Fibroblast of skin of right quadriceps (primary cell): ENCODE results near the gene TUBB3.
A peak's percentile ranks its signal among the peaks of the same experiment; 100 is the strongest.
"Not testable (repeated sequence)": the region's sequence is repeated elsewhere in the genome, so short reads cannot be mapped to it uniquely, and the experiment has no call there.

Experiments used
- DNase-seq: peaks from one replicate; pipeline ENCODE4 v3.0.0-alpha.2; 2013

The TUBB3 gene

GRCh38 chr16:89919535-89920406, 3.4 kb upstream of the TUBB3 start:
- DNase-seq, result no peak

GRCh38 chr16:89920723-89921122, 2.4 kb upstream of the TUBB3 start:
- no peak for DNase-seq

GRCh38 chr16:89921131-89921701, 1.9 kb upstream of the TUBB3 start:
- no peak for DNase-seq

DNA sequence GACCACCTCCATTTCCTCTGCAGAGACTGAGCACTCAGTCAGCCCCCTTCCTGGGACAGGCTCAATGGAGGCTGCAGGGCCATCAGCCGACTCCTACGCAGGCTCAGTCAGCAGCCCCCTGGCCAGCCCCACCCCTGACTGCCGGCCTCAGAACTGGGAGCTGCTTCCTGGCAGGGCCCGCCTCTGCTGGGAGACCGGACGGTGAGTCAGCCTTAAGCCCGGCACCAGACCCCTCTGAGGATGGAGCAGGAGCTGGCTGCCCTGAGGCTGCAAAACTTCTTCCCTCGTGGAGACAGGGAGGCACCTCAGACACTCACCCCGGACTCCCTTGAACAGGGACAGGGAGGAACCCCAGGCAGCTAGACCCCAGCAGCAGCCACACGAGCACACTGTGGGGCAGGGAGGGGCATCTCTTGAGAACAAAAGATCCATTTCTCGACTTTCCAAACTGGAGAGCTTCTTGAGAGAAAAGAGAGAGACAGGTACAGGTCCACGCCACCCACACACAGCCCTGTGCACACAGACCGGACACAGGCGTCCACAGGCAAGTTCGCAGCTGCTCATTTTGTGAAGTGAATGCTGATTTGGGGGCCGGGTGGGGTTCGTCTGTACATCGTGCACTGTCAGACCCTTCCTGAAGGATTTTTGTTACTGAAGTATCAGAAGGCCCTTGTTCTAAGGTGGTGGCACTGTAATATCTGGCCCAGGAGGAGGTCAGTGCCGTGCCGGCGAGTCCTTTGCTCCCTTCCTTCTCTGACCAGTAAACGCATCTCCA, 1.3 kb upstream of the TUBB3 start:
- peak; percentile 93 for DNase-seq

- DNase-seq, result peak; percentile 93
These were observed 662 bp upstream of the TUBB3 start for GRCh38 chr16:89922477-89922883.

- no peak for DNase-seq
These were observed 626 bp downstream of the TUBB3 start for GRCh38 chr16:89923640-89924296.

GRCh38 chr16:89924297-89924924, 1.3 kb downstream of the TUBB3 start:
- DNase-seq, result peak; percentile 61

GRCh38 chr16:89924925-89925307, 1.8 kb downstream of the TUBB3 start:
- no peak for DNase-seq

- peak; percentile 31 for DNase-seq
These were observed 2.5 kb downstream of the TUBB3 start for GRCh38 chr16:89925596-89926079.

DNA sequence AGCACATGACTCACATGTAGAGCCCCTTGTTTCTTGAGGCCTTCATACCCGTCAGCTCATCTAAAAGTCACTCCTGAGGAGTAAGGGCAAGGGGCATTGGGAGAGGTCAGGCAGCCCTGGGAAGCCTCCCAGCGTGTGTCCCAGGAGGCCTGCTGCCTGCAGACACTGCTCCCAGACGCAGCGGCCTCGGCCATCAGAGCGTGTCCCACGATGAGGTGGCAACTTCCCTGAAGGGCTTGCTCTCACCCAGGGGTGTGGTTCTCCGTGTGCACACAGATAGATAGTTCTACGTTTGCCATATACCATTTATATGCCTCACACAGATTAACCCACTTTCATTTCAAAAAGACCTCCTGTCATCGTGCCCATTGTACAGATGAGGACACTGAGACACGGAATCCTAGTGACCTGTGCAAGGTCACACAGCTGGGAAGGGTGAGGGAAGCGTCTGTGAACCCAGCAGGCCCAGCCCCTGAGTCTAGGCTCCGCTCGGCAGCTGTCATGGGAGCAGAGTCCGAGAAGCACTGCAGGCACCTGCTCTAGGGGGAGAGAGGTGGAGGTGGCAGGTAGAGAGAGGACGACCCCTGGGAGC, 8.3 kb downstream of the TUBB3 start:
- DNase-seq, result no peak

- DNase-seq, result no peak
These were observed 8.8 kb downstream of the TUBB3 start for GRCh38 chr16:89931964-89932363.

DNA sequence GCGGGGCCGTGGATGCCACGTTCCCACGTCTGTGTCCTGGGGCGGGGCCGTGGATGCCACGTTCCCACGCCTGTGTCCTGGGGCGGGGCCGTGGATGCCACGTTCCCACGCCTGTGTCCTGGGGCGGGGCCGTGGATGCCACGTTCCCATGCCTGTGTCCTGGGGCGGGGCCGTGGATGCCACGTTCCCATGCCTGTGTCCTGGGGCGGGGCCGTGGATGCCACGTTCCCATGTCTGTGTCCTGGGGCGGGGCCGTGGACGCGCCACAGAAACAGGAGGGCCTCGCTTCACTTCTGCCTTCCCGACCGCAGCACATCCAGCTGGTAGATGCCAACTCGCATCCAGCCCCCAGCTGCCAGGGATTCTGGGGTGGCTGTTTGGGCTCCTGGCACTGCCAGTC, 10.9 kb downstream of the TUBB3 start:
- not testable (repeated sequence) for DNase-seq

DNA sequence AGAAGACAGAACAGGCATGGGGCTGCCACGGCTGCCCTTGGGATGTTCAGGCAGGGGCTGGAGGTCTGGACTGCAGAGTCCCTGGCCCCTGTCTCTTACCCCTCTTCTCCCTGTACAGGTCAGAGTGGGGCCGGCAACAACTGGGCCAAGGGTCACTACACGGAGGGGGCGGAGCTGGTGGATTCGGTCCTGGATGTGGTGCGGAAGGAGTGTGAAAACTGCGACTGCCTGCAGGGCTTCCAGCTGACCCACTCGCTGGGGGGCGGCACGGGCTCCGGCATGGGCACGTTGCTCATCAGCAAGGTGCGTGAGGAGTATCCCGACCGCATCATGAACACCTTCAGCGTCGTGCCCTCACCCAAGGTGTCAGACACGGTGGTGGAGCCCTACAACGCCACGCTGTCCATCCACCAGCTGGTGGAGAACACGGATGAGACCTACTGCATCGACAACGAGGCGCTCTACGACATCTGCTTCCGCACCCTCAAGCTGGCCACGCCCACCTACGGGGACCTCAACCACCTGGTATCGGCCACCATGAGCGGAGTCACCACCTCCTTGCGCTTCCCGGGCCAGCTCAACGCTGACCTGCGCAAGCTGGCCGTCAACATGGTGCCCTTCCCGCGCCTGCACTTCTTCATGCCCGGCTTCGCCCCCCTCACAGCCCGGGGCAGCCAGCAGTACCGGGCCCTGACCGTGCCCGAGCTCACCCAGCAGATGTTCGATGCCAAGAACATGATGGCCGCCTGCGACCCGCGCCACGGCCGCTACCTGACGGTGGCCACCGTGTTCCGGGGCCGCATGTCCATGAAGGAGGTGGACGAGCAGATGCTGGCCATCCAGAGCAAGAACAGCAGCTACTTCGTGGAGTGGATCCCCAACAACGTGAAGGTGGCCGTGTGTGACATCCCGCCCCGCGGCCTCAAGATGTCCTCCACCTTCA, 11.7 kb downstream of the TUBB3 start:
- DNase-seq, result no peak

- not testable (repeated sequence) for DNase-seq
These were observed 12.5 kb downstream of the TUBB3 start for GRCh38 chr16:89935620-89936019.

GRCh38 chr16:89936034-89936433, 12.9 kb downstream of the TUBB3 start:
- DNase-seq, result no peak

DNA sequence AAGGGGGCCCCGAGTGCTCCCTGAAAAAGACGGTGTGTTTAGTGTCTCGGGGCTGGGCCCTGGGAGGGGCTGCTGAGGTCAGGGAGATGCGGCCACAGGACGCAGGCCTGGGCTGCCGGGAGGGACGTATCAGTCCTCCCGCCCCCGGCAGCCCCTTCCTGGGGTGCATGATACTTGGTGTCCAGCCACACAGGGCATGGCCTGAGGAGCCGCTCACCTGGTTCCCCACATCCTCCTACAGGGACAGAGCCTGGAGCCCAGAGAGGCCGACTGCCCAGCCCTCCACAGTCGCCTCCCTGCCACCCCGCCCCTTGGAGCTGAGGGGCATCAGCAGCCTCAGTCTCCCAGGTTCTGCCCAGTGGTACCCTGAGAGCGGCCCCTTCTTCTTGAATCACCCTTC, 13.4 kb downstream of the TUBB3 start:
- DNase-seq, result no peak

DNA sequence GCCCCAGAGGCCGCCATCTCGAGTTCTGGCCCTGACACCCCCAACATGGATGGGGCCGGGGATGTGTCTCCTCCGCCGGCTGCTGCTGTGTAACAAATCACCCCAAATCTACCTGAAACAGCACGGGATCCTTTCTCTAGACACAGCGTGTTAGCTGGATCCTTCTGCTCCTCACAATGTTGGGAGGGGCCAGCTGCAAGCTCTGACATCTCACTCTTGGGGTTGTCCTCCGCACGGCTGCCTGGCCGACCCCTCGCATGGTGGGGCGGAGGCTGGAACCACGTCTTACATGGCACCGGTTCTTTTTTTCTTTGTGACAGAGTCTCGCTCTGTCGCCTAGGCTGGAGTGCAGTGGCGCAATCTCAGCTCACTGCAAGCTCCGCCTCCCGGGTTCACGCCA, 13.8 kb downstream of the TUBB3 start:
- no peak for DNase-seq

DNA sequence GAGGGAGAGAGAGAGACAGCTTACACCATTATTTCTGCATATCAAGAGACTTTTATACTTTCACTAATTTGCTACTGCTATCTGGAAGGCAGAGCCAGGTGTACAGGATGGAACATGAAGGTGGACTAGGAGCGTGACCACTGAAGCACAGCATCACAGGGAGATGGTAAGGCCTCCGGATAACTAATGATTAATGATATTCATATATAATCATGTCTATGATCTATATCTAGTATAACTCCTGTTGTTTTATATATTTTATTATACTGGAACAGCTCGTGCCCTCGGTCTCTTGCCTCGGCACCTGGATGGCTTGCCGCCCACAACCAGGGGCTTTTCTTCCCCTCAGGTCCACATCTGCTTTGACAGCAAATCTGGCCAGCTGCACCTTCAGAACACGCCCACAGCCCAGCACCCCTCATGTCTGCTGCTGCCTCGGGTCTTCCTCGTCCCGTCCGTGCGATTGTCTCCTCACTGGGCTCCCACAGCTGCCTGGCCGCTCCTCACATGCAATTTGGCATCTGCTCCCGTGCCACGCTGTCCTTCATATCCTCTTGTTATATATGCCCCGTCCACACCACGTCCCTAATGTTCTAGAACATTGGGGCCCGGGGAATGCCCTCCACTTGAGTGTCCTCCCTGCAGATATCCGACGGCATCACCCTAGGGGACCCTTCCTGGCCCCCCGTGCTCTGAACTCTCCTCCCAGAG, 15.2 kb downstream of the TUBB3 start:
- DNase-seq, result no peak

DNA sequence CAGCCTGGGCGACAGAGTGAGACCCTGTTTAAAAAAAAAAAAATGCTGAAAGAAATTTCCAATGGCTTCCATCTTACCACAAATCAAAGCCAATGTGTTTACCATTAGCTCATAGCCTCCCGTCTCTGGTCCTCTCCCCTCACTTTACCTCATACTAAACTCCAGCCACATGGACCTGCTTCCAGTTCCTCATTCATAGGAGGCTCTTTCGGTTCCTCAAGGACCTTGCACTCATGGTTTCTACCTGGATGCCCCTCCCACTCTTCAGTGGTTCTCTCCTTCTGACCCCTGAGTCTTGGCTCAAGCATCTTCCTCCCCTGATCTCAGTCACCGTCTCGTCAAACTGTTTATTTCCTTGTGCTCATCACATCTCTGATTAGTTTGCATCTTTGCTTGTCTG, 21.6 kb downstream of the TUBB3 start:
- no peak for DNase-seq

DNA sequence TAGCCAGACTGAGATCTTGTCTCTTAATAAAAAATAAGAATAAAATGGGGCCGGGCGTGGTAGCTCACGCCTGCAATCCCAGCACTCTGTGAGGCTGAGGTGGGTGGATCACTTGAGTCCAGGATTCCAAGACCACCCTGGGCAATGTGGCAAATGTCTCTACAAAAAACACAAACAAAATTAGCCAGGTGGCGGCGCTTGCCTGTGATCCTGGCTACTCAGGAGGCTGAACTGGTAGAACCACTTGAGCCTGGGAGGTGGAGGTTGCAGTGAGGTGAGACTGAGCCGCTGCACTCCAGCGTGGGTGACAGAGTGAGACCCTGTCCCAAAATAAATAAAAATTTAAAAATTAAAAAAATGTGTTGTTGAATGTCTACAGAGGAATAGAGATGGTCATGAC, 22.5 kb downstream of the TUBB3 start:
- no peak for DNase-seq
